ENCODE results near the gene NAPSA.
"Not testable (repeated sequence)": the region's sequence is repeated elsewhere in the genome, so short reads cannot be mapped to it uniquely, and the experiment has no call there.

NAPSA gene

DNA sequence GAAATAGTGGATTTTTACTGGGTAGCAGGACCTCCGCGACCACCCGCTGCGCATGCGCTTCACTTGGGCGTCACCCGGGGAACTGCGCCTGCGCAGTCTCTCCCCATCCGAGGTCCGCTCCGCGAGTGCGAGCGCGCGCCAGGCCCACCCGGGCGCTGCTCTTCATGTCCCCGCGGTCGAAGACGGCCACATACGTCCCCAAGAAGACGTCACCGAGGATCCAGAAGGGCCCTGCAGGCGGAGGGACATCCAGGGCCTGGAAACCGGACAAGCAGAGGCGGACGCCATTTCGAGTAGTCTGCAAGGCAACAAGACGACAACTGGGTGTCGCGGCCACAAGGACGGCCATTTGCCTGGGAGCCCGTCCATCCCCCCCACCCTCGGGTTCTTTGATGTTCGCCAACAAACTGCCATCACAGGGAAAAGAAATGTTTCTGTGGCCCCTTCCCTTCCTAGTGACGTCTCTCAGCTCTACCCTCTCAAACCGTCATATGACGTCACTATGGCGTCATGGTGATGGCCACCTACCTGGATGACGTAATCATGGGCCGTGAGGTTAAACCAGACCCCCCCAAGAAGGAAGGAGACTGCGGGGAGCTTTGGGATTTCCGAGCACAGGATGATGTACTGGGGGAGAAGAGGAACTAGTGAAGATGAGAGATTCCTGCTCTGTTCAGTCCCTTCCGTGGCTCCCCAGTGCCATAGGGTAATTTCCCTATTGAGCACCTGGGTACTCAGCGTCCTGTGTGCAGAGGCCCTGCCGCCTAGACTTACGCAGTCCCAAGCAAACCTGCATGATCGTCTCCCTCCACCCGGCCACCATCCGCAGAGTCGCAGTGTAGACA is 6.7 kb downstream of the NAPSA start:
- no peak for DNase-seq

DNA sequence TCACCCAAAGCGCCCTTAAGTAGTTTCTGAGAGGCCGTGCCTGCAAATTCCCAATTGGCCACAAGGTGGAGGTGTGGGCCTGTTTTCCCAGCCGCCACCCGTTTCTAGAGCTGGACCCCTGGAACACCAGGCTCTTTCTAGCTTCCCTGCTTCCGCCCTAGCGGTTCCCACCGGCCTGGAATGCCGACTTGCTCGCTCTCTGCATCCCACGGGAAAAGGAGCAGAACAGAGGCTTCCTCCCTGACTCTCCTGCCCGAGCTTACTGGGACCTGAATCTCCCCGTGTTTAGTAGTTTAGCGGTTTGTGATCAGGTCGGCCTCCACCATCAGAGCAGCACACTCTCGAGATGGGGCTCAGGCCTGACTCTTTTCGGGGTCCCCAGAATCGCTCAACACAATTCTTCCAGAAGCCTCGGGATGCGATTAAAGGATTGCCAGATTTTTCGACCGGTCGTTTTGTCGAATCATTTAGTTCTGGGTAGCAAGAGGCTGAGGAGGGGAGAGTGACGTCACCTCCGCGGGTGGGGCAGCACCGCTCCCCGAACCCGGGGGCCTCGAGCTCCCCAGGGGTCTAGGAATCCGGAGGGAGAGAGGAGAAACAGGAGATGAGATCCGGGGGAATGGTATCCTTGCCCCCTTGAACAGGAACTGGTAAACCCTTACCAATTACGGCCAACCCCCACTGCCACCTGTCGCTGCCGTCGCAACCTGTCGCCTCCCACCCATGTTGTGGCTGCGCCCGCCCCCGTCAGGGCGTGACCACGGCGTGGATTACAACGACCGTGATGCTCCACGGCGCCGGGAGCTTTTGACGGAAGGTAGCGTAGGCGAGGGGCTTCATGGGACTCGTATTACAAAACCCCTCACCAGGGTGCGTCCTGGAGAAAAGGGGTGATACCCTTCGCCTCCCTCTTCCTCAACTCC is 8.0 kb downstream of the NAPSA start:
- DNase-seq: peak; percentile 76 to 79

DNA sequence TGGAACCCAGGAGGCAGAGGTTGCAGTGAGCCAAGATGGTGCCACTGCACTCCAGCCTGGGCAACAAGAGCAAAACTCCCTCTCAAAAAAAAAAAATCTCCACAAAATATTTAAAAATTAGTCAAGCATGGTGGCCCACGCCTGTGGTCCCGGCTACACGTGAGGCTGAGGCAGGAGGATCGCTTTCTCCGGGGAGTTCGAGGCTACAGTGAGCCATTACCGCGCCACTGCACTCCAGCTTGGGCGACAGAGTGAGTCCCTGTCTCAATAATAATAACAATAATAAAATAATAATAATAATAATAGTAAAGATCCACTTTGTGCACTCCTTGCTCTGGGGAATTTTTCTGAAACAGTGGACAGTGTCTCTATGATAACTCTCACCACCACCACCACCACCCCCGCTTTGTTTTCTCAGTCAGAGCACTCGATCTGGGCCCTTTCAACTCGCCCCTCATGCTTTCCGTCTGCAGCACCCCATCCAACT is 8.7 kb downstream of the NAPSA start:
- no peak for DNase-seq

DNA sequence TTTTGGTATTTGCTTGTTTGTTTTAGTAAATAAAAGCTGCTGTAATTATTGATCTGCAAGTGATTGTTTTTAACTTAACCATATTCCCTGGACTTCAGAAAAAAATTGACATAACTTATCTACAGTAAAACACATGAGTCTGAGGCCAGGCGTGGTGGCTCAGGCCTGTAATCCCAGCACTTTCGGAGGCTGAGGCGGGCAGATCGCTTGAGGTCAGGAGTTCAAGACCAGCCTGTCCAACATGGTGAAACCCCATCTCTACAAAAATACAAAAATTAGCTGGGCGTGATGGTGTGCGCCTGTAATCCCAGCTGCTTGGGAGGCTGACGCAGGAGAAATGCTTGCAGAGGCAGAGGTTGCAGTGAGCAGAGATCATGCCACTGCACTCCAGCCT is 12.0 kb downstream of the NAPSA start:
- not testable (repeated sequence) for DNase-seq

DNA sequence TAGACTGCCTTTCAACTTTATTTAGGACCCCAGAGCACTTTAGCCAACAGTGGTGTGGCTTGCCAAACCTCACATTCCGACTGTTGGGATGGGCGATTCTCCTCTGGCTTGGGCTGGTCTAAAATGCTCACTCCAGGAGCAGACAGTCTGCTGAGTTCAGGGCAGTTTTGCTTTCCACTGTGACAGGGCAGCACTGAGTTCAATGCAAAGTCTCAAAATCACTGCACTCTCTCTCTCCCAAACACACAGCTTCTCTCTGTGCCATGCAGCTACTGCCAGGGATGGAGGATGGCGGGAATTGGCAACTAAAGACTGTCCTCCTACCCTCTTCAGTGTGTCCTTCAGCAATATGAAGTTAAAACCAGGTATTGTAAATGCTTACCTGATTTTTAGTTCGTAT is 13.2 kb downstream of the NAPSA start:
- no peak for DNase-seq

DNA sequence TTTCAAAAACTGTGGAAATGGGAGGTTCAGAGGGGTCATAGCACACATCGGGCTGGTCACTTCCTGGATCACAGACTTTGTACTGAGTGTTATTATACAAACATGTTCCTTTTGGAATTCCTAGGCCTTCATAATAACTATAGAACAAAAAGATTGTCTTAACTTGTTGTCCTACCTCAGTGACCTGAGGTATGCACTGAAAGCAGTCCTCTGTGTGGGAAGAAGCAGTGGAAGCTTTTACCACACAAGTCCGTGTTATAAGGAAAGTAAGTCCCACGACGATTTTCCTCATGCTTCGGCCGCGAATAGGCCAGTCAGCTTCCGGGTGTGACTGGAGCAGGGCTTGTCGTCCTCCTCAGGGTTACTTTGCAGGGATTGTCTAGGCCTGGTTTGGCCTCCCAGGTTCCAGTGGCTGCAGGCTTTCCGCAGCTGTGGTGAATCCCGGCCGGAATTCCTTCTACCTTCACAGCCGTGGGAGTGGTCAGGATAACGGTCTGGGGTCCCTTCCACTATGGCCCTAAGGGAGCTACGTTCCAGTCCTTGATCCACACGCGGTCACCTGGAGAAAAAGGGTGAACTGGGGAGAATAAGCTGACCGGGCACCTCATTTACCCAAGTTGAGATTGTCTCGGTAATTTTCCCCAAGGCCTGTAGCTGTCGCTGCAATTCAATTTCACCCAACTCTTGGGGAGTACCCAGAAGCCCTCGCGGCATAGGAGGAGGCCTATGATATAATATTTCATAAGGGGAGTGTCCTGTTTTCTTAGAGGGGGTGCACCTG is 16.0 kb downstream of the NAPSA start:
- no peak for DNase-seq

DNA sequence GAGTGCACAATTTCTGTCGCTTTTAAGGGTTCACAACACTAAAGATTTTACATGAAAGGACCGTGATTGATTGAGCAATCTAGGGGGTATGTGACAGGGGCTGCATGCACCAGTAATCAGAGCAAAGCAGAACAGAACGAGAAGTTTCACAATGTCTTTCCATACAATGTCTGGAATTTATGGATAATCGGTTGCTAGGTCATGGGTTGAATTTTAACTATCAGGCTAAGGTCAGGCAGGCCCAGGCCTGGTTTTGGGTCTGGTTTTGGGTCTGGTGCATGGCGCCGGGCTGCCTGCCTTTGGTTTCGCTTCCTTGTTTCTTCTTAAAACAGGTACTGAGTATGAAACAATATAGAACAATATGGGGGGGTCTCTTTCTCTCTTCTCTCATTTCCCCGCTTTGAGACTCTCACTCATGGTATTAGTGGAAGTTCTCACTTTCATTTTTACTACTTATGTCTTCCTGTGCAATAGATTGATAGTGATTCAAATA is 18.3 kb downstream of the NAPSA start:
- DNase-seq: not testable (repeated sequence)

DNA sequence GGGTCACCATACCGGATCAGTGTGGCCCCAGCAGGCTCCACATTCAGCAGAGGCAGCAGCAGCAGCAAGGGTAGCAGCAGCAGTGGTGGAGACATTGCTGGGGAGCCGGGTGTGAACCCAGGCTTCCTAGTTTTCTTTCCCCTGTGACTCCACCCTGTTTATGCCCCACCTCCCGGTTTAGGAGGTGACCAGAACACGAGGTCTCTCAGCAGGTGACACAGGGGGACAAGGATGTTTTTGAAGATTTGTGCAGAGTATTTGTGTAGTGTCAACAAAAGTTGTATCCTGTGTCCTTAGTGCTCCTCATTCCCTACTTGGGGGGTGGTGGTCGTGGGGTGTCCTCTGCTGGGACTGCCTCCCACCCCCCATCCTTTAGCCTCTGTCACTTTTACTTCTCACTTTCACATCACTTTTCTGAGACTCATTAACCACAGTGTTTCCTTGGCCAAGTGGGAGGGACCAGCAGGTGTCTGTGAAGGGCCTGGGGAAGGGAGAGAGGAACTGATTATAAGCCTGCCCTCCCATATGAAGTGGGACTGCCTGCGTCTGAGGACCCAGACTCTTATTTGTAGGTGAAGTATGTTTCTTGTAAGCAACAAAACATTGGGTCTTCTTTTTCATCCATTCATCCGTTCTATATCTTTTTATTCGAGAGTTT is 20.6 kb downstream of the NAPSA start:
- DNase-seq: no peak

DNA sequence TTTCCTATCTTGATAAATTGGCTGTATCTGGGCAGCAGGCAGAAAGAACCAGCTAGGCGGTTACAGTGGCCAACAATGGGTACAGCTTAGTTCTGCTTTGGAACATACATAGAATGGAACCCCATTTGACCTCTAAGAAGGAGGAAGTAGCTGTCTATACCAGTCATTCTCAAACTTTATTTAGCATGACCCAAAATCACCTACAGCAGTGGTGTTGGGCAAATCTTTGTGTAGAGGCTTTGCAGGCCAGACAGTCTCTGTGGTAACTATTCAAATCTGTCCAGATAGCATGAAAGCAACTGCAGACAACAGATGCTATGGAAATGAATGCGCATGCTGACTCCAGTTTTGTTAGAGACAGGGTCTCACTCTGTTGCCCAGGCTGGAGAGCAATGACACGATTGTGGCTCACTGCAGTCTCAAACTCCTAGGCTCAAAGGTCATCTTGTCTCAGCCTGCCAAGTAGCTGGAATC is 24.3 kb downstream of the NAPSA start:
- no peak for DNase-seq

DNA sequence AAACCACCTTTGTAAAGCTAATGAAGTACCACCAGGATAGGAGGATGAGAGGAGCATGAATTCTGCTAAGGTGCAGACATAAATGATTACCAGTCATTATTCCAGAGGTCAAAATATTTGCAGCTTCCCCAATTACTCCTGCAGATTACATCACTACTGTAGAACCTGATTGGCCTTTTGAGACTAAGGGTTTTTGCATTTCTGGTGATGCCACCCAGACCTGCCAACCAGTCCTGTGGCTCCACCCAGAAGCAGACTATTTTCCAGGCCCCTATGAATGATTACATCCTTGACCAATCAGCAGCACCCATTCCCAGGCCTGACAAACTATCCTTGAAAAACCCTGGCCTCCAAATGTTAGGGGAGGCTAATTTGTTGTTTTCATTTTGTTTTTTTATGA is 25.1 kb downstream of the NAPSA start:
- no peak for DNase-seq

DNA sequence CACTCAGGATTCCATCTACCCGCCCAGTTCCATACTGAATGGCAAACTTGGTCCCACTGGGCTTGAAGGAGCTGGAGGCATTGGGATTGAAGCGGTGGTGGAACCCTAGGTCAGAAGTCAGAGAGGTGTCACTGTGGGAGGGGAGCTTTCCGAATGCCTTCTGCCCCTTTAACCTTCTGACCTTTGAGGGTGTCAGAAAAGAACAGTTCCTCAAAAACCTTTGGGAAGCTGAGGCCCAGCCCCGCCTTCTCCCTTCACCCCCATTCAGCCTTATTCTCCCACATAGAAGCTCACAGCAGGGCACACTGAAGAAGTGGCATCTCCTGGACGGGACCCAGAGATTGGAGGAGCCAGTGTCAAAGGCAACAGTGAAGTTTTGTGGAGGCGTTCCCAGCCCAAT is 28.4 kb downstream of the NAPSA start:
- DNase-seq: not testable (repeated sequence)

DNA sequence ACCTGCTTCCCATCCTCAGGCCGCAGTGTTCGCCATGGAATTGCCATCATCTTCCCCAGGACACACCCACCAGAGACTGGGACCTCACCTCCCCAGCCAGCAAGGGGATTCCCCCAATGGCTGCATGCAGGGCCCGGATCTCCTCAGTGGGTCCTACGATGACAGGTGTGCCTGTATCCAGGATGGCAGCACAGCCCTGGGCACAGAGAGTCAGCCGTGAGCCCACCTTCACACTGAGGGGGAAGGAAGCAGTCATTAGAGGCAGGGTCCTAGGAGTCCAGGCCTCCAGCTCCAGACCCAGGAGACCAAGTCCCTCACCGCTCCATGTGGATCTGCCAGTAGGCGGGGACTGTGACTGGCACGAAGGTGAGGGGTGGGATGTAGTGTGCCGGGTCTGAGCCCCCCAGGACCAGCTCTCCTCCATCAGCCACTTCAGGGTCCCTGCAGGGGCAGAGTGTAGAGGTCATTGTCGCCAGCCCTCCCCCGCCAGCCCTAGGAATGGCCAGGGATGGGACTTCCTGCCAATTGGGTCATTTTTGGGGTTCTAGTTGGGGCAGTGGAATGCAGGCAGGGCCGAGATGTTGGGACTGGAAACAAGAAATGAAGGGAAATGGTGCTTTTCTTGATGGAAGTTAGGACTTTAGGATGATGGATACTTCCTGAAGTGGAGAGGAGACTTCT is 30.6 kb downstream of the NAPSA start:
- no peak for DNase-seq

DNA sequence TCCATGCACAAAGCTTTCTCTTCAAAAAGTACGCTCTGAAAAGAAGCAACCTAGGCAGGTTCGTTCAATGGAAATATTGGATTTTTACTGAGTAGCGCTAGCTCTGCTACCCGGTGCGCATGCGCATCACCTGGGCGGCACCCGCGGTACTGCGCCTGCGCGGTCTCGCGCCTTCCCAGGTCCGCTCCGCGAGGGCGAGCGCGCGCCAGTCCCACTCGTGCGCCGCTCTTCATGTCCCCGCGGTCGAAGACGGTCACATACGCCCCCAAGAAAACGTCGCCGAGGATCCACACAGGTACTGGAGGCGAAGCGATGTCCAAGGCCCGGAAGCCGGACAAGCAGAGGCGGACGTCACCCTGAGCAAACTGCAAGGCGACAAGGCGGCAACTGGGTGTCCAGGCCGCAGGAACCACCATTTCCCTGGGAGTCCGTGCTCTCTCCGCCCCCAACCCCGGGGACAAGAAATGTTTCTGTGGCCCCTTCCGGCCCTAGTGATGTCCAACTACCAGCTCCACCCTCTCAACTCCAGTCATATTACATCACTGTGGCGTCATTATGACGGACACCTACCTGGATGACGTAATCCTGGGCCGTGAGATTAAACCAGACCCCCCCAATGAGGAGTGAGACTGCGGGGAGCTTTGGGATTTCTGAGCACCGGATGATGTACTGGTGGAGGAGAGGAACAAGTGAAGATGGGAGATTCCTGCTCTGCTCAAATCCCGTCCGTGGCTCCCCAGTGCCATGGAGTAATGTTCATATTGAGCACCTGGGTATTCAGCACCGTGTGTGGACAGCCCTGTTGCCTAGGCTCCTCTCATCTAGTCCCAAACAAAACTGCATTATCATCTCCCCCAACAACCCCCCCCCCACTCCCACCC is 31.5 kb downstream of the NAPSA start:
- peak; percentile 77 to 96 for DNase-seq

DNA sequence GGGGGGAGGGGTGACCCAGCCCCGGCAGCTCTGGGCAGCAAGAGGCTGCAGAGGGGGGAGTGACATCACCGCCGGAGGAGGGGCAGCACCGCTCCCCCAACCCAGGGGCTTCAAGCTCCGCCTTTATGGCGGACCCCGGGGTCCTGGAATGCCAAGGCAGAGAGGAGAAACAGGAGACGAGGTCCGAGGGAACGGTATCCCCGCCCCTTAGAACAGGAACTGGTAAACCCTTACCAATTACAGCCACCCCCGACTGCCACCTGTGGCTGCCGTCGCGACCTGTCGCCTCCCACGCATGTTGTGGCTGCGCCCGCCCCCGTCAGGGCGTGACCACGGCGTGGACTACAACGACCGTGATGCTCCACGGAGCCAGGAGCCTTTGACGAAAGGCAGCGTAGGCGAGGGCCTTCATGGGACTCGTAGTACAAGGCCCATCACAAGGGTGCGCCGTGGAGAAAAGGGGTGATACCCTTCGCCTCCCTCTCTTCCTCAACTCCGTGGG is 32.2 kb downstream of the NAPSA start:
- DNase-seq: peak; percentile 97

DNA sequence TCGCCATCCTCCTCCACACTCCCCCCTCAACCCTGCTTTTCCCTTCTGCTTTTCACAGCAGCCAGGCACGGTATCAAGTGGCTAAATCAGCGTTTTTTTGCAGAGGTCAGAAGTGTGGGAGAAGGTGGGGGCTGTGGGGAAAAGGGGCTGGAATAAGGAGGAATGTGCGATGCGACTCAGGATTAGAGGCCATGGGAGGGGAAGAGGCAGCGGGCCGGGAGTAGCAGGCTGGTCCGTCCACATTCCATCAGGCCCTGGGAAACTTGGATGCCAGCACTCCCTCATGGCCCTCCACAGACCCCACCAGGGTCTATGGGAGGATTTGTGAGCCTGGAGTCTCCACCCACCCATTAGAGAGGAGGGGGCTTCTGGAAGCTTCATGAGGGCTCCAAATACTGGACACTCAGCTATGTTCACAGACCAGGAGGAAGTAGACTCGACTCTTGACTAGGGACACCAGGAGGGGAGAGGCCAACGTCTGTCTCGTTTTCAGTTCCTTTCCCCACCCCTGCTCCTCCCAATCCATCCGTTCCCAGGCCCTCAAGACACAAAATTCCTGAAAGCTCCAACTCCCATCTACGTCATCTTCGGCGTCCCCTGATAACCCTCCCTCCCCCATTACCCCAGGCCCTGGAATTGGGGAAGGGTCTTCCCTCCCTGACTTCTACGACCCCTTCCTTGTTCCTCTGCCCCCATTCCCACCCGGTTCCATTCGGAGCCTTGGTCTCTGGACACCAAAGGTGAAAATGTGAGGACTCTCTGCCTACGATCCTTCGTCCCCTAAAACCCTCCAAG is 33.0 kb downstream of the NAPSA start:
- DNase-seq: no peak

DNA sequence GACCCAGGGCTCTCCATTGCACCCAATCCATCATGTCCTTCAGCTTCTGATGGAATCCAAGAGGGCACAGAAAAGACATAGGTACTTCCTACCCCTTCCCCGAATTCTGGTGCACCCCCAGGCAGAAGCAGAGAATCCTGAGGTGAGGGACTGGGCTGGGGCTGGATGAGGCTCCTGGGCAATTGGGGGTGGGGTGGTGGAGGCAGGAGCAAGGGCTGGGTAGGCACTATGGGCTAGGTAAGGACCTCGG is 33.5 kb downstream of the NAPSA start:
- no peak for DNase-seq

DNA sequence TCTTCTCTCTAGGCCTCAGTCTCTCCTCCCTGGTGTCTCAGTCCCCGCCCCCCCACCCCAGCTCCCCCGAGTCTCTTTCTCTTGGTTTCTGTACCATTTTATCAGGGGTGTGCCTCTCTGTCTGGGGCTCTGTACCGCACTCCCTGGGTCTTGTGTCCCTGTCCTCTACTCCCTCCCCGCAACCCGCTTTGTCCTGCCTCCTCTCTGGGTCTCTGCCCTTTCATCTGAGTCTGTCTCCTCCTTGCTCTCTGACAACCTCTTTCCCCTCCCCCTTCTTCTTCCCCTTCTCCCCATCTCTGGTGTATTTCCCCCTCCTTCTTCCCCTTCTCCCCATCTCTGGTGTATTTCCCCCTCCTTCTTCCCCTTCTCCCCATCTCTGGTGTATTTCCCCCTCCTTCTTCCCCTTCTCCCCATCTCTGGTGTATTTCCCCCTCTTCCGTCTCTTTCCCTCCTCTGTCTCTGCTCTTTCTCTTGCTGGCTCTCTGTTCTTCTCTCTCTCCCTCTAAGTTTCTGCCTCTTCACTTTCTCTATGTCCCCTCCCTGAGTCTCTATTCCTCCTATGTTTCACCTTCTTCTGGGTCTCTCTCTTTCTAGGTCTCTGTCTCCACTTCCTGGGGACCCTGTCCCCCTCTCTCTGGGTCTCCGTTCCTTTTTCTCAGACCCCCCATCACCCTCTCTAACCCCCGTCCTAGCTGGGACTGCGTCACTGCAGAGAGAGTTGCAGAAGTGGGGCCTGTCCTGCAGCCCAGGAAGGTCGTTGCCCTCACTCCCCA is 34.0 kb downstream of the NAPSA start:
- no peak for DNase-seq

DNA sequence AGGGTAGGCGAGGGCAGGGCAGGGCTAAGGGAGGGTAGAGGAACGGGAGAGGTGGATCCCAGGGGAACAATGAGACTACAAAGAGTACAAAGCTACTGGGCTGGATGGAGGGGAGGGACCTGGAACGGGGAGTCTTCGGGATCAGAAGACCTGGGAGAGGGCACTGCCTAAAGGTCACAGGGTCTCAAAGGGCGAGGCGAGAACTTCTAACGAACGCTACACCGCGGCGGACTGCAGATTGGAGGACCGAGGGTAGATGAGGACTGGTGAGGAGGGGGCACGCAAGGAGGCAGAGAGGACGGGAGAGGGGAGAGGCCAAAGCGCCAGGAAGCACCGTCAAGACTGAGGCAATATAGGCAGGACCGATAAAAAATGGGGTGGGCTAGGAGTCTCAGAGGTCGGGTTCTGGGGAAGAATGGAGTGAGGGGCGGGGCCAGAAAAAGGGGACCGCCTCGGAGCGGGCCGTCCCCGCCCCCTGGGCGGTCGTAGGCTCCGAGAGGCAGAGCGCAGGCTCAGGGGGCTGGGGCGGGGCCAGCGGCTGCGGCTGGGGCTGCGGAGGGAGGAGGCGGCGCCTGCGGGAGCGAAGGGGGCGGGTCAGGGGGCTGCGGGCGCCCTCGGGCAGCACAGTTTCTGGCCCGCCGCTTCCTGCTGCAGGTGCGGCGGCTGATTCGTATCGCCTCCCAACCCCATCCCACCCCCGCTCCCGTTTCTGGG is 34.9 kb downstream of the NAPSA start:
- DNase-seq: peak; percentile 86 to 96
